ENCODE data around the gene FAM168A. TPM values are rescaled to one million over a fixed set of nuclear protein-coding genes. Genes with fewer than 3 reads are reported as not detected.

FAM168A gene
- total RNA-seq, 1 donor from 2014 or later, result 28.4 TPM

DNA sequence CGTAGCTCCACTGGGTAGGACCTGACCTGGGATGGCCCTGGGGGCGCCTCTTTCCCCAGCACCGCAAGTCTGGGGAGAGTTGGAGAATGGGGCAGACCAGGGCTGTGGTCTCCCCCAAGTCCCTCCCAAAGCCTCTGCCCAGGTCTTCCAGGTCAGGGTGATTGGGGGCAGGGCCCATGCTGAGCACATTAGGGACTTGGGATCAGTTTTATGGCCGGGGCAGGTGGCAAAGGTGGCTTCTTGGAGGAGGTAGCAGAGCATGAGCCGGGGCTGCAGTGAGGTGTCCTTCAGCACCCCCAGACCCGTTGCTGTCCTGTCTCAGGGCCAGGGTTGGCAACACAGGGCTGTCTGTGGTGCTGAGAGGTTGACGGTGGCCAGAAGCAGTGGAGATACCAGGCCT is 215.7 kb downstream of the FAM168A start:
- Histone ChIP-seq H3K4me3 (no peak overlapping the region), H3K9me3 (replicated peaks) (no peaks in the 10 kb centered on the region), H3K36me3 (no peaks in the 10 kb centered on the region), H3K4me1 (peaks cover 79% of the 10 kb centered on the region), H3K27ac (replicated peaks) (peak overlapping the region; percentile 40), H3K27me3 (ENCODE audit: low read depth) (no peaks in the 10 kb centered on the region)
- DNase-seq, result no peak
- intact Hi-C loops (cut with micrococcal nuclease), result no loop called here
- no peak for TF ChIP-seq CTCF (IDR thresholded peaks at IDR 0.05; ENCODE audit: borderline replicate concordance)

DNA sequence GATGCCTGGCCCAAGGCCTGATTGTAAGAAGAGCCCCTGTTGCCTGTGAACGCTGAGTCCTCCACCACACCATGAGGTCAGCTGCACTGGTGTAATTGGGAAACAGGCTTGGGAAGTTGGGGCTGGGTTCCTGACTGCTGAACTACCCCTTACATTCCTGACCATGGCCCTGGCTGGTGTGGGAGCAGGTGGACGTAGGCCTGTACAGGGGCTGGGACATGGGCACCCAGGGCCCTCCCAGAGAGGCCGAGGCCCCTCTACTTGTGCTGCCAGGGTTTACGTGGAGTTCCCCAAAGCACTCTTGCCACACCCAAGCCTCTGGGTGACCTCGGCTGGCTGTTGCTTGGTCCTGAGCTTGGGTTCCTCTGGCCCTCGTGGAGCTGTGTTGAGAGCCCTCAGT is 216.3 kb downstream of the FAM168A start:
- Histone ChIP-seq H3K9me3 (replicated peaks) (no peaks in the 10 kb centered on the region), H3K27ac (replicated peaks) (peak overlapping the region; percentile 40), H3K36me3 (no peaks in the 10 kb centered on the region), H3K4me1 (peaks cover 85% of the 10 kb centered on the region), H3K27me3 (ENCODE audit: low read depth) (no peaks in the 10 kb centered on the region), H3K4me3 (no peak overlapping the region)
- DNase-seq, result no peak
- intact Hi-C loops (cut with micrococcal nuclease), result no loop called here
- no peak for TF ChIP-seq CTCF (IDR thresholded peaks at IDR 0.05; ENCODE audit: borderline replicate concordance)

- Histone ChIP-seq H3K27ac (replicated peaks) (peak overlapping the region; percentile 40), H3K9me3 (replicated peaks) (no peaks in the 10 kb centered on the region), H3K4me3 (no peak overlapping the region), H3K4me1 (peaks cover 89% of the 10 kb centered on the region), H3K36me3 (no peaks in the 10 kb centered on the region), H3K27me3 (ENCODE audit: low read depth) (no peaks in the 10 kb centered on the region)
- intact Hi-C loops (cut with micrococcal nuclease), result no loop called here
- DNase-seq, result no peak
- peak; percentile 23 for TF ChIP-seq CTCF (IDR thresholded peaks at IDR 0.05; ENCODE audit: borderline replicate concordance)
Measured at GRCh38 chr11:73380897-73381410, 217.0 kb downstream of the FAM168A start.

GRCh38 chr11:73380331-73380730 is 217.6 kb downstream of the FAM168A start:
- intact Hi-C loops (cut with micrococcal nuclease), result no loop called here
- Histone ChIP-seq H3K27ac (replicated peaks) (peak overlapping the region; percentile 40), H3K36me3 (no peaks in the 10 kb centered on the region), H3K4me3 (no peak overlapping the region), H3K4me1 (peaks cover 88% of the 10 kb centered on the region), H3K27me3 (ENCODE audit: low read depth) (no peaks in the 10 kb centered on the region), H3K9me3 (replicated peaks) (no peaks in the 10 kb centered on the region)
- no peak for DNase-seq
- no peak for TF ChIP-seq CTCF (IDR thresholded peaks at IDR 0.05; ENCODE audit: borderline replicate concordance)

DNA sequence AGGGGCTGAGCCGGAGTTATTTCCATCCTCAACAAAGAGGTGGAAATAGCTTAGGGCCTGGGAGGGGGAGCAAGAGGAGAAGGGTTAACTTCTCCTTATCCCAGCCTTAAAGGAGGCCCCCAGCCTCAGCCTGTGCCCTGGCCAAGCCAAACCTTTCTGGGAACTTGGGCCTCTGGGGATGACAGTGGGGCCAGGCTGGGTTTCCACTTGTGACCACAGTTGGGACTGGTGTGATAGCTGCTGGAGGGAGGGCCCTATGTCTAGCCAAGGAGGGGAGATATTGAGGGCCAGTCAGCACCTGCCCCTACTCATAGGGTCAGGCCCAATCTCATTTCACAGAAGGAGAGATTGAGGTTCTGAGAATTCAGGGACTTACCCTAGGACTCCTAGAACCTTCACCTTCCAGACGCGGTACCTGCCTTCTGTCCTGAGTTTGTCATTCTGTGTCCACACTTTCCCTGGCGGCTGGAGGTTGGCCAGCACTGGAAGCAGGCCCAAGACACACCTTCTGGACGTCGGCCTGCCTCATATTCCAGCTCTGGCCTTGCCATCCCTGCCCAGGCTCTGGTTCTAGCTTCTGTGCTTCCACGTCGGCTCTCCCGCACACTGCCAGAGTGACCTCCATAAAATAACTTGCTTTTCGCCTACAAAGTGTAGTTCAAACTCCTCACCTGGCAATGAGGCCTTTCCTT is 218.6 kb downstream of the FAM168A start:
- peak overlapping the region; percentile 40 for H3K27ac ChIP-seq (replicated peaks)
- H3K9me3 ChIP-seq (replicated peaks), result no peaks in the 10 kb centered on the region
- no peak for TF ChIP-seq CTCF (IDR thresholded peaks at IDR 0.05; ENCODE audit: borderline replicate concordance)
- no peaks in the 10 kb centered on the region for H3K27me3 ChIP-seq (ENCODE audit: low read depth)
- H3K36me3 ChIP-seq, result no peaks in the 10 kb centered on the region
- peaks cover 79% of the 10 kb centered on the region for H3K4me1 ChIP-seq
- no peak for DNase-seq
- no peak overlapping the region for H3K4me3 ChIP-seq
- intact Hi-C loops (cut with micrococcal nuclease), result no loop called here

All from left ventricle myocardium inferior (tissue), 1 donor.